B cell (primary cell): ENCODE results near the gene TNPO2. TPM values are rescaled to one million over a fixed set of nuclear protein-coding genes. Genes with fewer than 3 reads are reported as not detected.

Source experiments
- ATAC-seq: fragments of 200-7000 bp; cut with Tn5 transposase; one replicate; pipeline ENCODE4 v1.10.0; 2021; ENCODE audit warnings: low read depth, mild to moderate bottlenecking, moderate number of reproducible peaks, moderate library complexity
- CTCF ChIA-PET: fragments of 350-600 bp; sonication (Branson Sonifier 250); formaldehyde crosslinking; loops from one replicate; lab custom pipeline; 2021; ENCODE audit warnings: antibody characterized with exemption, inconsistent platforms; lab: Charles Lee
- POLR2A ChIA-PET: fragments of 350-600 bp; sonication (Branson Sonifier 250); formaldehyde crosslinking; loops from one replicate; lab custom pipeline; 2021; ENCODE audit warnings: antibody characterized with exemption; lab: Charles Lee
- DNase-seq: peaks from one replicate; pipeline ENCODE4 v3.0.0; 2013
- H2AFZ ChIP-seq: 2 replicates; pipeline ENCODE4 v1.6.1; 2012; ENCODE audit warnings: mild to moderate bottlenecking, low read depth, low read length; ENCODE audit not compliant: insufficient read depth, poor library complexity, severe bottlenecking
- H3K27ac ChIP-seq, 2 donors: 1 replicate in 1 of 2; 2 replicates in 1 of 2; pipeline ENCODE4 v1.5.1; 2012 to 2013; ENCODE audit warnings: low read length in 2 of 2, mild to moderate bottlenecking in 2 of 2, moderate library complexity in 1 of 2
- H3K27me3 ChIP-seq, 4 experiments: fragments of 200-600 bp in 1 of 4; sonication (generic) in 1 of 4; replicated peaks in 1 of 4; 1 replicate in 2 of 4; 2 replicates in 2 of 4; pipeline versions ENCODE4 v1.6.1 to v1.7.0; 2013 to 2016; ENCODE audit warnings: low read length in 3 of 4, mild to moderate bottlenecking in 2 of 4, mixed read lengths in 1 of 4, moderate library complexity in 1 of 4; ENCODE audit not compliant: insufficient read depth in 4 of 4, control insufficient read depth in 3 of 4; ENCODE audit errors: control extremely low read depth in 1 of 4
- H3K36me3 ChIP-seq, 2 experiments: replicated peaks in 1 of 2; 1 replicate in 1 of 2; 2 replicates in 1 of 2; pipeline versions ENCODE4 v1.6.1 to v1.7.1; 2013; ENCODE audit warnings: low read length in 1 of 2; ENCODE audit not compliant: insufficient read depth in 2 of 2, control insufficient read depth in 1 of 2; ENCODE audit errors: control extremely low read depth in 1 of 2, extremely low read depth in 1 of 2
- H3K4me1 ChIP-seq, 2 donors: fragments of 200-600 bp in 1 of 2; sonication (generic) in 1 of 2; 1 replicate in 1 of 2; 2 replicates in 1 of 2; pipeline versions ENCODE4 v1.5.1 to v1.6.1; 2013 to 2017; ENCODE audit warnings: low read length in 2 of 2; ENCODE audit not compliant: control insufficient read depth in 2 of 2, insufficient read depth in 2 of 2
- H3K4me2 ChIP-seq: replicated peaks from 2 replicates; pipeline ENCODE3; 2012; ENCODE audit warnings: mild to moderate bottlenecking, low read depth, low read length; ENCODE audit not compliant: poor library complexity, severe bottlenecking
- H3K4me3 ChIP-seq, 5 experiments: fragments of 200-600 bp in 1 of 5; sonication (generic) in 1 of 5; 1 replicate in 3 of 5; 2 replicates in 2 of 5; pipeline versions ENCODE4 v1.5.1 to v1.7.0; 2011 to 2016; ENCODE audit warnings: low read length in 4 of 5, mild to moderate bottlenecking in 4 of 5, low read depth in 2 of 5, control low read depth in 1 of 5, moderate library complexity in 1 of 5; ENCODE audit not compliant: insufficient read depth in 1 of 5; ENCODE audit errors: control extremely low read depth in 1 of 5, extremely low read depth in 1 of 5
- H3K79me2 ChIP-seq: fragments of 200-600 bp; sonication (generic); one replicate; pipeline ENCODE4 v1.6.0; 2016; ENCODE audit warnings: low read length; ENCODE audit not compliant: control insufficient read depth, insufficient read depth
- H3K9ac ChIP-seq: fragments of 200-600 bp; sonication (generic); 2 replicates; pipeline ENCODE4 v1.6.1; 2017; ENCODE audit warnings: mild to moderate bottlenecking, low read length, moderate library complexity
- H3K9me3 ChIP-seq, 3 donors: one replicate each; pipeline versions ENCODE4 v1.6.1 to v1.7.1; 2013; ENCODE audit warnings: low read length in 2 of 3; ENCODE audit not compliant: control insufficient read depth in 2 of 3, insufficient read depth in 1 of 3; ENCODE audit errors: control extremely low read depth in 1 of 3
- H4K20me1 ChIP-seq: 2 replicates; pipeline ENCODE4 v1.6.0; 2012; ENCODE audit warnings: mild to moderate bottlenecking, low read length; ENCODE audit not compliant: insufficient read depth, control insufficient read depth, poor library complexity, severe bottlenecking
- H3K27ac Mint-ChIP-seq: one replicate; pipeline ENCODE4 v1.8.0; 2021; ENCODE audit warnings: mixed read lengths
- H3K27me3 Mint-ChIP-seq: one replicate; pipeline ENCODE4 v1.8.0; 2021; ENCODE audit warnings: mixed read lengths
- H3K4me1 Mint-ChIP-seq: one replicate; pipeline ENCODE4 v1.8.0; 2021; ENCODE audit warnings: mixed read lengths
- H3K4me3 Mint-ChIP-seq: one replicate; pipeline ENCODE4 v1.8.0; 2021; ENCODE audit warnings: mixed read lengths
- H3K9me3 Mint-ChIP-seq: one replicate; pipeline ENCODE4 v1.8.0; 2022; ENCODE audit warnings: mixed read lengths; ENCODE audit not compliant: insufficient read depth
- EZH2 ChIP-seq: IDR thresholded peaks from 2 replicates; pipeline ENCODE4 v1.6.1; 2012; ENCODE audit warnings: borderline replicate concordance, low read depth, mild to moderate bottlenecking, moderate library complexity, low read length; ENCODE audit not compliant: insufficient read depth, poor library complexity, severe bottlenecking
- WGBS: methylation state at CpG from one replicate; pipeline ENCODE4 v1.1.5; 2013; ENCODE audit warnings: missing lambda C conversion rate; ENCODE audit not compliant: insufficient coverage; 5-methylcytosine and 5-hydroxymethylcytosine counted together
- intact Hi-C: fragments of 100-400 bp; cut with micrococcal nuclease; formaldehyde crosslinking; loops from one replicate; pipeline ENCODE4 v1.10.0; 2022
- polyA plus RNA-seq: library from polyadenylated mRNA; depleted of rRNA; stranded (reverse); fragments of >200 nt; gene quantifications from 2 replicates; pipeline ENCODE4 v1.2.3, GENCODE V29; 2012
- total RNA-seq, 2 donors: library from RNA; stranded (reverse); fragments of 120-200 nt in 1 of 2; gene quantifications; 1 replicate in 1 of 2; 2 replicates in 1 of 2; pipeline versions ENCODE4 v1.2.3 to v1.2.4, GENCODE V29; 2013 to 2022
- TF ChIP-seq, protein P1 (sequence below): fragments of 200-600 bp; IDR thresholded peaks from one replicate; pipeline ENCODE4 v1.8.0; 2022; ENCODE audit warnings: antibody characterized with exemption, mild to moderate bottlenecking

The TNPO2 gene
- total and polyA plus RNA-seq, 2 donors (not counting 1 experiment from before 2014, with no cell fraction given) = 73.7 to 85.6 TPM

DNA sequence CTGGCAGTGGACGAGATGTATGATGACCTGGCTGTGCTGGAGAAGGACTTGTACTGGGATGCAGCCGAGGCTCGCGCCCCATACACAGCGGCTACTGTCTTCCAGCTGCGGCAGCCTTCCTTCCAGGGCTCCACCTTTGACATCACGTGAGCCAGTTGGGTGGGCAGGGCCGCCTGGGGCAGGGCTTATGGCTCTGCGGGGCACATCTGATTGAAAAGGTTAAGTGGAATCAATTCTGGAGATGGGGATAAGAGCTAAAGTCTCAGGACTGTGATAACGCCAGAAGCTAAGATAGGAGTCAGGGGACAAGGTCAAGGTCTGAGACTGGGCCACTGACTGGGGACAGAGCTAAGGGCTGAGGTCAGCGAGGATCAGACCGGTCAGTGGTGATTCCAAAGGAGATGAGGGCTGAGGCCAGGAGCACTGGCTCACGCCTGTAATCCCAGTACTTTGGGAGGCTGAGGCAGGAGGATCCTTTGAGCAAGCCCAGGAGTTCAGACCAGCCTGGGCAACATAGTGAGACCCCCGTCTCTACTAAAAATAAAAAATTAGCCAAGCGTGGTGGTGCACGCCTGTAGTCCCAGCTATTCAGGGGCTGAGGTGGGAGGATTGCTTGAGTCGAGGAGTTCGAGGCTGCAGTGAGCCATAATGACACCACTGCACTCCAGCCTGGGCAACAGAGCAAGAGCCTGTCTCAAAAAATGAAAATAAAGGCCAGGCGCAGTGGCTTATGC, 32.6 kb upstream of the TNPO2 start:
- Histone ChIP-seq H3K27ac (no peak overlapping the region), H3K9ac (no peak overlapping the region), H3K4me1 (peaks cover 7 to 8% of the 10 kb centered on the region in 2 donors), H3K27me3 (peaks cover 0 to 32% (median 5%) of the 10 kb centered on the region in 4 experiments), H2AFZ (no peak overlapping the region), H3K9me3 (no peaks in the 10 kb centered on the region), H3K79me2 (no peaks in the 10 kb centered on the region), H3K36me3 (no peaks in the 10 kb centered on the region), H3K4me3 (no peak overlapping the region), H3K4me2 (no peak overlapping the region), H4K20me1 (no peaks in the 10 kb centered on the region)
- CTCF ChIA-PET = interaction anchor here (0.6 to 21.3 kb wide), 10 partner anchors 10 to 195 kb away, joined by 3 to 353 read pairs (median 6); partner anchors contain the start of genes FBXW9 and GET3
- Mint-ChIP-seq H3K4me3 (no peak overlapping the region), H3K27ac (no peak overlapping the region), H3K27me3 (peaks cover 26% of the 10 kb centered on the region), H3K4me1 (peaks cover 11% of the 10 kb centered on the region), H3K9me3 (no peaks in the 10 kb centered on the region)
- intact Hi-C loops = no loop called here
- no peak for DNase-seq
- TF ChIP-seq EZH2 = no peak
- TF ChIP-seq, protein P1, sequence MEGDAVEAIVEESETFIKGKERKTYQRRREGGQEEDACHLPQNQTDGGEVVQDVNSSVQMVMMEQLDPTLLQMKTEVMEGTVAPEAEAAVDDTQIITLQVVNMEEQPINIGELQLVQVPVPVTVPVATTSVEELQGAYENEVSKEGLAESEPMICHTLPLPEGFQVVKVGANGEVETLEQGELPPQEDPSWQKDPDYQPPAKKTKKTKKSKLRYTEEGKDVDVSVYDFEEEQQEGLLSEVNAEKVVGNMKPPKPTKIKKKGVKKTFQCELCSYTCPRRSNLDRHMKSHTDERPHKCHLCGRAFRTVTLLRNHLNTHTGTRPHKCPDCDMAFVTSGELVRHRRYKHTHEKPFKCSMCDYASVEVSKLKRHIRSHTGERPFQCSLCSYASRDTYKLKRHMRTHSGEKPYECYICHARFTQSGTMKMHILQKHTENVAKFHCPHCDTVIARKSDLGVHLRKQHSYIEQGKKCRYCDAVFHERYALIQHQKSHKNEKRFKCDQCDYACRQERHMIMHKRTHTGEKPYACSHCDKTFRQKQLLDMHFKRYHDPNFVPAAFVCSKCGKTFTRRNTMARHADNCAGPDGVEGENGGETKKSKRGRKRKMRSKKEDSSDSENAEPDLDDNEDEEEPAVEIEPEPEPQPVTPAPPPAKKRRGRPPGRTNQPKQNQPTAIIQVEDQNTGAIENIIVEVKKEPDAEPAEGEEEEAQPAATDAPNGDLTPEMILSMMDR = no peak
- 96% methylated on average over 18 of the region's 19 CpGs for WGBS
- ATAC-seq = no peak
- POLR2A ChIA-PET = no interaction called here
